C1 segment of cervical spinal cord (tissue), 14 donors: ENCODE results near the gene UGT1A7.
A peak's percentile ranks its signal among the peaks of the same experiment; 100 is the strongest.
"Not testable (repeated sequence)": the region's sequence is repeated elsewhere in the genome, so short reads cannot be mapped to it uniquely, and the experiment has no call there.

Experiments used
- DNase-seq, 14 donors: peaks; one replicate each; lab custom pipeline; 2025; lab: John Stamatoyannopoulos, UW

Gene UGT1A7

GRCh38 chr2:233712611-233713261, 31.0 kb downstream of the UGT1A7 start, which contains the start of gene UGT1A5:
TSS of gene UGT1A5 (plus strand) at chr2:233712907. CDS start at chr2:233712992, 85 bp downstream.
- DNase-seq, result no peak

- no peak for DNase-seq
Observed at GRCh38 chr2:233713262-233713615, 31.5 kb downstream of the UGT1A7 start.

GRCh38 chr2:233714121-233714520, 32.4 kb downstream of the UGT1A7 start:
- DNase-seq, result no peak

- DNase-seq, result no peak
Observed at GRCh38 chr2:233718552-233718951, 36.9 kb downstream of the UGT1A7 start, which contains the start of gene UGT1A4. TSS of gene UGT1A4 (plus strand) at chr2:233718736. CDS start at chr2:233718821, 85 bp downstream.

- DNase-seq, result no peak
Observed at GRCh38 chr2:233728723-233729301, 47.1 kb downstream of the UGT1A7 start, which contains the start of gene UGT1A3. TSS of gene UGT1A3 (plus strand) at chr2:233729042. CDS start at chr2:233729127, 85 bp downstream.

- not testable (repeated sequence) for DNase-seq
Observed at GRCh38 chr2:233736868-233737653, 55.4 kb downstream of the UGT1A7 start.

- DNase-seq, result no peak
Observed at GRCh38 chr2:233740870-233741269, 59.2 kb downstream of the UGT1A7 start.

- no peak for DNase-seq
Observed at GRCh38 chr2:233743464-233744259, 62.0 kb downstream of the UGT1A7 start.

GRCh38 chr2:233745073-233745755, 63.5 kb downstream of the UGT1A7 start:
- no peak for DNase-seq

GRCh38 chr2:233745838-233746237, 64.1 kb downstream of the UGT1A7 start:
- not testable (repeated sequence) for DNase-seq

- DNase-seq, result no peak
Observed at GRCh38 chr2:233746475-233747282, 65.0 kb downstream of the UGT1A7 start.

- DNase-seq, result peak in 1 of 14 donors; percentile 1
Observed at GRCh38 chr2:233747283-233747544, 65.5 kb downstream of the UGT1A7 start.

- DNase-seq, result not testable (repeated sequence)
Observed at GRCh38 chr2:233750689-233751088, 69.0 kb downstream of the UGT1A7 start.

GRCh38 chr2:233751212-233752009, 69.7 kb downstream of the UGT1A7 start:
- DNase-seq, result not testable (repeated sequence)

- no peak for DNase-seq
Observed at GRCh38 chr2:233754872-233755611, 73.3 kb downstream of the UGT1A7 start.

GRCh38 chr2:233756429-233757081, 74.9 kb downstream of the UGT1A7 start:
- DNase-seq, result no peak

- DNase-seq, result no peak
Observed at GRCh38 chr2:233758141-233758540, 76.4 kb downstream of the UGT1A7 start.

GRCh38 chr2:233758849-233759248, 77.1 kb downstream of the UGT1A7 start:
- no peak for DNase-seq
